ENCODE measurements around the gene STPG3.
A peak's percentile ranks its signal among the peaks of the same experiment; 100 is the strongest.
"Not testable (repeated sequence)": the region's sequence is repeated elsewhere in the genome, so short reads cannot be mapped to it uniquely, and the experiment has no call there.

Gene STPG3

GRCh38 chr9:137247135-137247915 lies 3.8 kb upstream of the STPG3 start:
- no peak for DNase-seq

- DNase-seq: no peak
Measured at GRCh38 chr9:137247916-137248175, 3.2 kb upstream of the STPG3 start.

GRCh38 chr9:137250329-137251193 lies 525 bp upstream of the STPG3 start:
- DNase-seq: no peak

DNA sequence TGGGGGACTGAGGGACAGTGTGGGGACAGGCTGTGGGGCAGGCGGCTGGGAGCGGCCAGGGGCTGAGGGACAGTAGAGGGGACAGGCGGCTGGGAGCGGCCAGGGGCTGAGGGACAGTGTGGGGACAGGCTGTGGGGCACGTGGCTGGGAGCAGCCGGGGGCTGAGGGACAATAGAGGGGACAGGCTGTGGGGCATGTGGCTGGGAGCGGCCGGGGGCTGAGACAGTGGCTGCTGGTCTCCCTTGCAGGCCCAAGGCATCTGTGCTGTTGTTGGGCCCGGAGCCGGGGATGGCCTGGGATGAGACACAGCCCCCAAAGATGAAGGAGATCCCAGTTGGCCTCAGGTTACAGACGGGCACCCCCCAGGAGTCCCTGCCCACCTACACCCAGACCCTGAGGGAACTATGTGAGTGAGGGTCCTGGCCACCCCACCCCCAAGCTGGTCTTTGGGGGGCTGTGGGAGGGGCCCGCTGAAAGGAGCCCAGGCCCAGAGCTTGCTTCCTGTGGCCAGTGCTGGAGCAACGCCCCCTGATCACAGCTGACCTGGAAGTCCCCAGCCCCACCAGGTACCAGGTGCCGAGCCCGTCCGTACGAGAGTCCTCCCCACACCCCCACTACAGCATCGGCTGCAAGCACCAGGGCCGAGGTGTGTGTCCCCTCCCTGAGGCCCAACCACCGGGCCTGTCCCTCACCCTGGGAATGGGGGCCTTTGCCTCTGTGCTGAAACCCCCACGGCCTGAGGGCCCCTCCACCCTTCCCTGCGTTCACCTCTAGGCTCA lies 593 bp downstream of the STPG3 start:
- DNase-seq: no peak

- no peak for DNase-seq
Measured at GRCh38 chr9:137252555-137253506, 1.7 kb downstream of the STPG3 start.

DNA sequence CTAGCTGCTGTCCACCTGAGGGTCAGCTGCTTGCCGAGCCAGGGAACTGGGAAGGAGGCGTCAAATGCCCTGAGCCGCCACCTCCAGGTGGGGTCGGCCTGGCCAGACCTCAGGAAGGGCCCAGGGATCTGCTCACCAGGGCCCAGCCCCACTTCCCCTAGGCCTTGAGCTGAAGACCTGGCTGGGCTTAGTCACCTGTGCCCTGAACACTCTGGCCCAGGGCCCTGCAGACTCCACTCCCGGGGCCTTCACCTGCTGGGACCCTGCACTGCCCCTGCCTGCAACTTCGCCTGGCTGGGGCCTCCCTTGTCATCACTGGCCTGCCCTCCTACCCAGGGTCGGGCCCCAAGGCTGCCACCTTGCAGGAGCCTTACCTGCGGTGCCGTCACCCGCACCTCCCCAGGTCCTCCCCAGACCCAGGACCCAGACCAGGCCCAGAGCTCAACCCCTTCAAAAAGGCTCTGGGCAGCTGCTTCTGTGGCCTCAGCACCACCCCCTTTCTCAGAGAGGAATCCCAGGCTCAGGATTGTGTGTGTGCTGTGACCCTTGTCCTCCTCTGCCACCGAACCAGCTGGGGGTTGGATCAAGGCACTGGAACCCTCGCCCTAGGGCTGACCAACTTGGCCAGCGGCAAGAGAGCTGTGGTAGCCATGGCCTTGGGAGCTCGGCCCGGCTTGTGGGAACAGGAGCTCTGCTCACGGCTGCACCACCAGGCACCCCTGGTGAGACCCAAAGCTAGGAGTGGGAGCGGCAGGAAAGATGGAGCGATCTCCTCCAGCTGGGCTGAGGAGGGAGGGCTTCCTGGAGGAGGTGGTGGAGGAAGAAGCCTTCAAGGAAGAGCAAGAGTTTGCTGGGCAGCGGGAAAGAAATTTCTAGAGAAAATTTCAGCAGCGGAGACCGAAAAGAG lies 2.9 kb downstream of the STPG3 start:
- DNase-seq: no peak

- DNase-seq: peak; percentile 54
Measured at GRCh38 chr9:137254624-137255447, 3.8 kb downstream of the STPG3 start, which contains the start of gene NELFB. NELFB (plus strand) TSS chr9:137255327.

DNA sequence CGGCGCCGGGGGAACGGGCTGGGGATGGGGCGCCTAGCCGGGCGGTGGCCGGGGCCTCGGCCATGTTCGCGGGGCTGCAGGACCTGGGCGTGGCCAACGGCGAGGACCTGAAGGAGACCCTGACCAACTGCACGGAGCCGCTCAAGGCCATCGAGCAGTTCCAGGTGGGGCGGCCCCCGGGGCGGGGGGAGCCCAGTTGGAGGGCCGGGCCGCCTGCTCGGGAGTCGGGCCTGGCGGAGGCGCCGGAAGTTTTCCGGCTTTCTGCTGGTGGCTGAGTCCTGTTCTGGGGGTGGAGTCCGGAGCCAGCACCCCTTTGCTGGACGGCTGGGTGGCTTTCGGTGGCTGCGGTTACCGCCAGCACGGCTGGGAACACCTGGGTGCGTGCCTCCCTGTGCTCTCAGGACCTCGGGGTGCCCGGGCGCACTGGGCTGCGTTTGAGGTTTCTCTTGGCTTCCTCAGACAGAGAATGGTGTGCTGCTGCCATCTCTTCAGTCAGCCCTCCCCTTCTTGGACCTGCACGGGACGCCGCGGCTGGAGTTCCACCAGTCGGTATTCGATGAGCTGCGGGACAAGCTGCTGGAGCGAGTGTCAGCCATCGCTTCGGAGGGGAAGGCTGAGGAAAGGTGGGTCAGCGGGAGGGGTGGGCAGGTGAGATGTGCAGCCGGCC lies 4.5 kb downstream of the STPG3 start:
- DNase-seq: no peak

DNA sequence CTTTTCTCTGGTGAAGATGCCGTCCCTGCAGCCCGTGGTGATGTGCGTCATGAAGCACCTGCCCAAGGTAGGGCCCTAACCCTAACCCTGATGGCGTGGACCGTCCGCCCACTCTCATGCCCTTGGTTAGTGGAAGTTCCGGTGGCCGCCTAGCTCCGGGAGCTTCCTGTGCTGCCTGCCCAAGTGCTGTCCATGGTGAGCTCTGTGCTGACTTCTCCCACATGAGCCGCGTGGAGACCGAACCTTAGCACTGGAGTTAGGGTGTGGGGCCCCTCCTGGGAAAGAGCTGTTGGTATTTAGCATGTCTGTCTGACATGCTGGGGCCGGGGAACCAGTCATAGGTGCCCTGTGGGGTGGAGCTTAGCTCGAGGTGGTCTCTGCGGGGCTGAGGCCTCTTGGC lies 5.3 kb downstream of the STPG3 start:
- no peak for DNase-seq

DNA sequence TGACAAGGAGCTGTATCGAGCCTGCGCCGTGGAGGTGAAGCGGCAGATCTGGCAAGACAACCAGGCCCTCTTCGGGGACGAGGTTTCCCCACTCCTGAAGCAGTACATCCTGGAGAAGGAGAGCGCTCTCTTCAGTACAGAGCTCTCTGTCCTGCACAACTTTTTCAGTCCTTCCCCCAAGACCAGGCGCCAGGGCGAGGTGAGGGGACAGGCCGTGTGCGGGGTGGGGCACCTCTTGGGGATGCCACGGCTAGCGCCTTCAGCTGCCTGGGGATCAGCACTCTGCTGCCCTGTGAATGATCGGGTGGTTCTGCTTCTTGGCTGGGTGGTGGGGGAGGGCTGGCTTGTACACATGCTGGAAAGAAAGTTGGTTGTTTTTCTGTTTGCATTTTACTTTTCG lies 5.8 kb downstream of the STPG3 start:
- no peak for DNase-seq

GRCh38 chr9:137262173-137262908 lies 11.3 kb downstream of the STPG3 start:
- not testable (repeated sequence) for DNase-seq

GRCh38 chr9:137262909-137263285 lies 11.8 kb downstream of the STPG3 start:
- no peak for DNase-seq

DNA sequence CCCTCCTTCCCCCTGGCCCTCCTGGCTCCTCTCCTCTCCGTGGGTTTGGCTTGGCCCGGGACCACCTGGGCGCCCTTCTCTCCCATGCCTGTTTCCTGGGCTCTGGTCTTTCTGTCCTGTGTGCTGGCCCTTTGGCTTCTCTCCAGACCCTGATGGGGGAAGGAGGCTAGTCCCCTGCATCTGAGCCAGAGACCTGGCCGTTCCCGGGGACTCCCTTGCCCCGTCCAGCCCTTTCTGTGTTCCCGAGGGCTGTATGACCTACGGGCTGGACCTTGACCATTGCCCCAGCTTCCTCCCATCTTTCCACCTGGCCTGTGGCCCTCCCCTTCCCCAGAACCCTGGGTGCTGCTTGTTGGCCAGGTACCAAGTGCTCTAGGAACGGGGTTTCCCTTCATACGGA lies 12.4 kb downstream of the STPG3 start:
- no peak for DNase-seq

DNA sequence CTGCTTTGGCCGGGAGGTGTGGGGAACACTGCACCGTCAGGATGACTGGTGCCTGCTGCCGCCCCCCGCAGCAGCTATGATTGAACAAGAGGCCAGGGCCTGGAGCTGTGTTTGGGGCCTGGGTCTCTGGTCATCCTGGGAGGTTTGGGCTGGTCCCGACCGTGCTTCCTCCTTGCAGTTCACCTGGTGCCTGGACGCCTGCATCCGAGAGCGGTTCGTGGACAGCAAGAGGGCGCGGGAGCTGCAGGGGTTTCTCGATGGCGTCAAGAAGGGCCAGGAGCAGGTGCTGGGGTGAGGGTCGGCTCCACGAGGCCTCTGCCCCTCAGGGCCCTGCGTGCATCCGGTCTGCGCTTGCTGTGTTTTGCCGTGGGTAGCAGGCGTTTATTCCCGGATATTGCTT lies 13.0 kb downstream of the STPG3 start:
- DNase-seq: no peak

DNA sequence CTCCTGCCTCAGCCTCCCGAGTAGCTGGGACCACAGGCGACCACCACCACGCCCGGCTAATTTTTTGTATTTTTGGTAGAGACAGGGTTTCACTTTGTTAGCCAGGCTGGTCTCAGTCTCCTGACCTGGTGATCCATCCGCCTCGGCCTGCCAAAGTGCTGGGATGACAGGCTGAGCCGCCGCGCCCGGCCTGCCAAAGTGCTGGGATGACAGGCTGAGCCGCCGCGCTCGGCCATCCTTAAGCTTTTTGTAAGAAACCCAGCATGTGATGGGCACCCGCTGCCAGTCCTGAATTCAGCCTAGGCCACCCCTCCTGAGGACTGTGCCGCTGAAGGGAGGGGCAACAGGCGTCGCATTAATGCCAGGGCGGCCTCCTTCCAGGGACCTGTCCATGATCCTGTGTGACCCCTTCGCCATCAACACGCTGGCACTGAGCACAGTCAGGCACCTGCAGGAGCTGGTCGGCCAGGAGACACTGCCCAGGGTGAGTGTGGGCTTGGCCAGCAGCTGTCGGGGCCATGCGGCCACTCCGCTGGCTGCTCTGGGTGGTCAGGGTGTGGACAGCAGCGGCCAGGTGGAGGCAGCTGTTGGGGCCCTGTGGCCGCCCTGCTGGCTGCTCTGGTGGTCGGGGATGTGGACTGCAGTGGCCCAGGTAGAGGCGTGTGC lies 14.5 kb downstream of the STPG3 start:
- DNase-seq: no peak

GRCh38 chr9:137266162-137266527 lies 15.1 kb downstream of the STPG3 start:
- no peak for DNase-seq

DNA sequence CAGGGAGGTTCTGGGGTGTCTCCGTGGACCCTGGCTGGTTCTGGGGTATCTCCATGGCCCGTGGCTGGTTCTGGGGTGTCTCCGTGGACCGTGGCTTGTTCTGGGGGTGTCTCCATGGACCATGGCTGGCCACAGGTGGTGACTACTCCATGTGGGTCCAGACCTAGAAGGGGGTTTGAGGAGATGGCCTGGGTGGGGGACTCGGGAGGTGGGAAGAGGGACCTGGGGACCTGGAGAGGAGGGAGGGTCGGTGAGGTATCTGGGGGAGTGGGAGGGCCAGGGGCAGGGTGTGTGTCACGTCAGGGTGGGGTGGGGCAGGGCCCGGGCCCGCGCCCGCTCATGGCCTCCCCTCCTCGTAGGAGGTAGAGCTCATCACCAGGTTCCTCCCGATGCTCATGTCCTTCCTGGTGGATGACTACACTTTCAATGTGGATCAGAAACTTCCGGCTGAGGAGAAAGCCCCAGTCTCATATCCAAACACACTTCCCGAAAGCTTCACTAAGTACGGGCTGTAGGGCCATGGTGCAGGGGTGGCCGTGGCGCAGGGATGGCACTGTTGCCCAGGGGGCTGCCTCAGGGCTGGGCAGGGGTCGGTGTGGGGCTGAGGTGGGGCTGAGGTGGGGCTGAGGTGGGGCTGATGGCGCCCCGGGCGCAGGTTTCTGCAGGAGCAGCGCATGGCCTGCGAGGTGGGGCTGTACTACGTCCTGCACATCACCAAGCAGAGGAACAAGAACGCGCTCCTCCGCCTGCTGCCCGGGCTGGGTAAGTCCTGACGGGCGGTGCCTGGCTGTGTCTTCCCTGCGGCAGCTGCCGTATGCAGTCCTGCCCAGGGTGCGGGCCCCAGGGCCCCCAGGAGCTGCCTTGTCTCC lies 15.7 kb downstream of the STPG3 start:
- no peak for DNase-seq

DNA sequence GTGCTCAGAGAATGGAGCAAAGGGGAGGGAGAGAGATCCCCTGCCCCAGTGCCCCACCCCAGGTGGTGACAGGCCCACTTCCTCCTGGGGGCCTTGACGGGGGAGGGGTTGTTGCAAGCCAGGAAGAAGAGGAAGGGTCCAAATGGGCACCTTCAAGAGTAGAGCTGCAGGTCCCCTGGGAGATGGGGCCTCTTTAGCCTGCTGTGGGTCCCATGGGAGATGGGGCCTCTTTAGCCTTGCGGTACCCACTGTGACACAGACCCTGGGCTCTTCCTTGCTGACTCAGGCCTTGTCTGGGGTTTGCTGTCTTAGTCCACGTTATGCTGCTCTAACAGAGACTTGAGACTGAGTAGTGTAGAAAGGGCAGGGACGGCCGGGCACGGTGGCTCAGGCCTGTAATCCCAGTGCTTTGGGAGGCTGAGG lies 16.9 kb downstream of the STPG3 start:
- DNase-seq: no peak

Measured in NCI-H1048 (cell line).